22Rv1 (cell line): ENCODE results near the gene TNS1.

Source experiments
- CTCF ChIP-seq: fragments of 450-650 bp; IDR thresholded peaks from 2 replicates; pipeline ENCODE4 v1.5.1; 2017; ENCODE audit warnings: mild to moderate bottlenecking
- ZFX ChIP-seq: fragments of 450-650 bp; IDR thresholded peaks from 2 replicates; pipeline ENCODE4 v1.6.1; 2017; ENCODE audit warnings: antibody characterized with exemption, borderline replicate concordance

- no peak for TF ChIP-seq CTCF
- TF ChIP-seq ZFX: no peak
Measured at GRCh38 chr2:217783243-217783642, 219.6 kb downstream of the TNS1 start.
